Stromal cell of bone marrow (primary cell): ENCODE measurements around the gene PRSS33.
A peak's percentile ranks its signal among the peaks of the same experiment; 100 is the strongest.

Source experiments
- DNase-seq: peaks from one replicate; pipeline ENCODE4 v3.0.0-alpha.2; 2012; ENCODE audit warnings: low read depth

The PRSS33 gene

GRCh38 chr16:2798723-2799204 is 11.4 kb upstream of the PRSS33 start:
- DNase-seq: no peak

DNA sequence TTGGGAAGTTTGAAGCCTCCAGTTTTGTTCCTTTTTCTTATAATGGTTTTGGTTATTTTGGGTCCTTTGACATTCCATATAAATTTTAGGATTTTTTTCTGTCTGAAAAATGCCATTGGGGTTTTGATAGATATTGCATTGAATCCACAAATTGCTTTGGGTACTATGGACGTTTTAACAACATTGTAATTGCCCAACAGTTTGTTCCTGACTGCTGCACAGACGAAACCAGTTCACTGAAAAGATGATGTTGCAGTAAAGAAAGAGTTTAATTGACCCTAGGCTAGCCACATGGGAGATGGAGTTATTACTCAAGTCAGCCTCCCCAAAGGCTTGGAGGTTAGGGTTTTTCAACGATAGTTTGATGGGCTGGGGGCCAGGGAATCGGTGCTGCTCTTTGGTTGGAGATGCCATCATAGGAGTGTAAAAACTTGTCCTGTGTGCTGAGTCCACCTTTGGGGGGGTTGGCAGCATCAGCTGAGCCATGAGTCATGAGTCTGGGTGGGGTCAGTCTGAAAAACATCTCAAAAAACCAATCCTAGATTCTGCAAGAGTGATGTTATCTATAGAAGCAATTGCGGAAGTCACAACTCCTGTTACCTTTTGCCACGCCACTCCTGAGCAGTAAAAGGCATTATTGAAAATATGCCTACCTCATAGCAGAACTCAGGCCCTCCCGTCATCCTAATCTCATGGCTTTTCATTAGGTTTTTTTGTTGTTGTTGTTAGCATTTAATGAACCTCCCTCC is 8.2 kb upstream of the PRSS33 start:
- peak; percentile 12 for DNase-seq

DNA sequence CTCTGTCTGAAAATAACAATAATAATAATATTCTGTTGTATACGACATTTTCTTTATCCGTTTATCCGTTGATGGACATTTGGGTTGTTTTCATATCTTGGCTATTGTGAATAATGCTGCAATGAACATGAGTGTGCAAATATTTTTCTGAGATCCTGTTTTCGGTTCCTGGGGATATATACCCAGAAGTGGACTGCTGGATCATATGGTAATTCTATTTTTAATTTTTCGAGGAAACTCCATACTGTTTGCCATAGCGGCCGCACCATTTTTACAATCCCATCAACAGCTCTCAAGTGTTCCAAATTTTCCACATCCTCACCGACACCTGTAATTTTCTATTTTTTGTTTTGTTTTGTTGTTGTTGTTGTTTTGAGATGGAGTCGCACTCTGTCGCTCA is 5.6 kb upstream of the PRSS33 start:
- no peak for DNase-seq

DNA sequence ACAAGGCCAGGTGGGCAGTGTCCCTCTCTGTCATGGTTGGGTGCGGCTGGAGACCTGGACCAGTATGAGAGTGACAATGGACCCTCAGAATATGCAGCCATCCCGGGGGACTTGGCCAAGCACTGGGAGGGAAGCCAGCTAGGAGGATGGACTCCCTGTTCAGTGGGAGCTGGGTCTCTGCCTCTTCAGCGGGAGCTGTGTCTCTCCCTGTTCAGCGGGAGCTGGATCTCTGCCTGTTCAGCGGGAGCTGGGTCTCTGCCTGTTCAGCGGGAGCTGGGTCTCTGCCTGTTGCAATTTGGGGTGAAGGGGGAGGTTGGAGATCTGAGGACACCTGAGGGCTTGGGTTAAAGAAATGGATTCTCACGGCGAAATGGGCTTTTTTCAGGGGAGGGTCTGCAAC is 3.8 kb upstream of the PRSS33 start:
- no peak for DNase-seq

- DNase-seq: no peak
Observed at GRCh38 chr16:2790631-2791030, 3.3 kb upstream of the PRSS33 start.

GRCh38 chr16:2787961-2788360 is 601 bp upstream of the PRSS33 start:
- DNase-seq: no peak

DNA sequence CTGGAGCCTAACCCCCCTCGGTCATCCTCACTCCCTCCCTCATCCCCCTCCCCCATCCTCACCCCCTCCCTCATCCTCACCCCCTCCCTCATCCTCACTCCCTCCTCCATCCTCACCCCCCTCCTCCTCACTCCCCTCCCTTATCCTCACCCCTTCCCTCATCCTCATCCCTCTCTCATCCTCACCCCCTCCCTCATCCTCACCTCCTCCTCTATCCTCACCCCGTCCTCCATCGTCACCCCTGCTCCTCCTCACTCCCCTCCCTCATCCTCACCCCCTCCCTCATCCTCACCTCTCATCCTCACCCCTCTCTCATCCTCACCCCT is 571 bp downstream of the PRSS33 start:
- no peak for DNase-seq

- DNase-seq: no peak
Observed at GRCh38 chr16:2786061-2786825, 1.1 kb downstream of the PRSS33 start.

- DNase-seq: no peak
Observed at GRCh38 chr16:2785101-2785991, 2.0 kb downstream of the PRSS33 start.

- DNase-seq: no peak
Observed at GRCh38 chr16:2784358-2785100, 2.8 kb downstream of the PRSS33 start.

GRCh38 chr16:2783581-2784357 is 3.6 kb downstream of the PRSS33 start:
- no peak for DNase-seq

- no peak for DNase-seq
Observed at GRCh38 chr16:2782583-2783351, 4.6 kb downstream of the PRSS33 start.

GRCh38 chr16:2779978-2780898 is 7.1 kb downstream of the PRSS33 start:
- DNase-seq: no peak

DNA sequence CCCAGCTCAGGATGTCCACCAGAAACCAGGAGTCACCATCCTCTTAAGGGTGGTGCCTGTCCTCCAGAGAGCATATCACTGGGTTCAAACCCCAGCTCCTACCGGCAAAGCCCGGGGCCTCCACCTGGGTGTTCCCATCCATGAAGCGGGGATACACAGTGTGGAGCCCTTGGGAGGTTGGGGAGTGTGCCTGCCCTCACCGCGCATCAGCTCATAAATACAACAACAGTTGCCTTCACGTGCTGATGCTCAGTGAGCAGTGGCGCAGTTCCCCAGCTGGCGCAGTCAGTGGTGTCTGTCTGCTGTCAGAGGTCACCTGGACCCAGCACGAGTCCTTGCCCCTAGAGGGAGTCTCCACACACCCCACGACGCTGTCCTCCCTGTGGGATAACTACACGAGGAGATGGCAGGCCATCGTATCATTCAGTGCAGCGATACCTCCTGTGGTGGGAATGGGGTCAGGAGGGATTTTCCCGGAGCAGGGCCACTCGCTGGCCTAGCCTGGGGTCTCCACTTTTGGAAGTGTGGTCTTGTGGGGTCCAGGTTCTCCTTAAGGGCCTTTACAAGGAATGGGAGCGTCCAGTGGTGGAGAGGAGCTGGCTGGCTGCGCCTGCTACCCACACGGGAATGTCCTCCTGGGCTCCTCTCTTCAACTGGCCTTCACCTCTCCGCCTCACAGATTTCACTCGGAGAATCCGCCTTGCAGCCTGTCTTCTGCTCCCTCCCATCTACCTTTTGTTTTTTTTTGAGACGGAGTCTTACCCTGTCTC is 8.0 kb downstream of the PRSS33 start:
- DNase-seq: no peak

DNA sequence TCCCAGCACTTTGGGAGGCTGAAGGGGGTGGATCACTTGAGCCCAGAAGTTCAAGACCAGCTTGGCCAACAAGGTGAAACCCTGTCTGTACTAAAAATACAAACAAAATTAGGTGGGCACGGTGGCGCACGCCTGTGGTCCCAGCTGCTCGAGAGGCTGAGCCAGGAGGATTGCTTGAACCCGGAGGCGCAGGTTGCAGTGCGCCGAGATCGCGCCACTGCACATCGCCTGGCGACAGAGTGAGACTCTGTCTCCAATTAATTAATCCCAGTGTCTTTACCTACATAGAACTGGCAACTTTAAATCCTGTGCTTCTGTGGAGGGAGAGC is 8.8 kb downstream of the PRSS33 start:
- DNase-seq: no peak

DNA sequence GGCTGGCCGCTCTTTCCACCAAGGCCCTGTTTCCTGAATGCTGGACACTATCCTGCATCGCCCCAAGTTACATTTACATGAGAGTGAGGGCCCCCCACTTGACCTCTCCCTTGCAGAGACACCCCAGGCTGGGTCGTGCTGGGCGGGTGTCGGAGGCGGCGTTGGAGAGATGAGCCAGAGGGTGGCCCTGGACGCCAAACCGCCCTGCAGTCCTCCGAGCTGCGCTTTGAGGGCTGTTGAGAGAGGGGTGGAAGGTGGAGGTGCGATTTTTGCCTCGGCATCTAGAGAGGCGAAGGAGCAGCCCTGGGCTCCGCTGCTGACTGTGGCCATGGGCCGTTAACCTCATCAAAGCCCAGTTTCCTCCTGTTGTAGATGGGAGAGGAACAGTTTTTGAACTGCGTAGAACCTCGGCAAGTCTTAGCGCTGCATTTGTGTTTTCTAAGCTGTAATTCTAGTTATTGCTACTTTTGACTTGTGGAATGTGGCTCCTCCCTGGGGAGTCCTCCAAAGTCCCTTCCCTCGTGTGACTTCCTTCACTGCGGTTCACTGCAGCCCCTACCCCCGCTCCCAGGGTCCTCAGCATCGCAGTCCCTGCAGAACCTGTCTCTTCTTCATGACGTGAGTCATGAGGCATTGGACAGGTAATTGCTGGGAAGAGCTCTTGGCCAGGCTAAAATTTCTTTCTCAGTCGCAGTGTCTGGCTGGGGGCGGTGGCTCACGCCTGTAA is 9.3 kb downstream of the PRSS33 start:
- no peak for DNase-seq

DNA sequence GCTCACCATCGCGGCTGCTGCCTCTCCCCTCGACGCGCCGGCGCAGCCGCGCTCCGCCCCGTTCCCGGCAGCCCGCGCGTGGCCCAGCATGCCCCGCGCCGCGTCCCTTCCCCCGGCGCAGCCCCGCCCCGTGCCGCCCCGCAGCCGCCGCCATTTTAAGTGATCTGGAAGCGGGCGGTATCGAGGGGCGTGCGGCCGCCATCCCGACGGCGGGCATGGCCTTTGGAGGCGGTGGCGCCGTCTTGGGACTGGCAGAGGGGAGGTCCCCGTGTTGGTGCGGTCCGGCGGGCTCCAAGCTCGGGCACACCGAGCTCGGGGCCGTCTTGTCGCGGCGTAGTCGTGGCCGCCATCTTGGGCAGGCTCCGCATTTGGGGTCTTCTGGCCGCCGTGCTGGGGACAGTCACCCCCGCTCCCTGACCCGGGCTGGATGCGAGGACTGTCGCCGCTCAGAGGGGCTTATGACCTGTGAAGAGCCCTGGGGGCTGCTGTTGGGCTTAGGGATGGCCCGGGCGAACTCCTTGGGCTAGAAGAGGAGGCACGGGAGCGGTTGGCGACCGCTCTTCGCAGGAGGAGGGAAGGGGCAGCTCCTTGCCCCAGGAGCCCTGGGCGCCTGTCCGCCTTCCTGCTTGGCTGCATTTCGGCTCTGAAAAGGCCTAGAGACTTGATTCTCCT is 10.0 kb downstream of the PRSS33 start, which contains the start of gene ELOB:
ELOB (minus strand) TSS at position 50 of the 672 bp plus-strand sequence; CDS start at position 9, 41 bp downstream.
- peak; percentile 76 for DNase-seq
